Measurements from ENCODE around the gene RASSF4.

- TF ChIP-seq CTCF (IDR thresholded peaks at IDR 0.05) (no peak), POLR2A (IDR thresholded peaks at IDR 0.05) (no peak), POLR2AphosphoS5 (IDR thresholded peaks at IDR 0.05; ENCODE audit: insufficient read depth in 1 of 2, low read depth in 1 of 2) (no peak)
These were observed 45.7 kb downstream of the RASSF4 start for GRCh38 chr10:45005284-45005683.
